SK-N-SH (cell line): Measurements from ENCODE around the gene HSPBAP1. TPM values are rescaled to one million over a fixed set of nuclear protein-coding genes. Genes with fewer than 3 reads are reported as not detected.

ENCODE experiments used
- CTCF ChIA-PET: fragments of 300-600, 350-600 bp; formaldehyde crosslinking; extraction: SDS; loops from one replicate; lab custom pipeline; 2021; lab: Yijun Ruan, JAX
- POLR2A ChIA-PET: fragments of 350-600 bp; sonication (Branson Sonifier 250); formaldehyde crosslinking; extraction: SDS; loops from one replicate; lab custom pipeline; 2020; ENCODE audit warnings: antibody characterized with exemption, inconsistent platforms; lab: Yijun Ruan, JAX
- DNase-seq: peaks from one replicate; pipeline ENCODE4 v3.0.0; 2012
- H2AFZ ChIP-seq: fragments of 200-600 bp; sonication (generic); 2 replicates; pipeline ENCODE4 v1.8.1; 2016; ENCODE audit warnings: antibody characterized with exemption, mild to moderate bottlenecking, low read depth
- H3F3A ChIP-seq: fragments of 200-600 bp; sonication (generic); replicated peaks from 2 replicates; pipeline ENCODE3; 2016; ENCODE audit warnings: antibody characterized with exemption, mild to moderate bottlenecking; ENCODE audit not compliant: insufficient read depth
- H3K27ac ChIP-seq, 2 experiments: fragments of 200-500 bp in 1 of 2; fragments of 200-600 bp in 1 of 2; sonication (Bioruptor generic) in 1 of 2; sonication (generic), shearing (Covaris generic) in 1 of 2; 2 replicates each; pipeline versions ENCODE4 v1.5.1 to v1.6.1; 2014 to 2016; ENCODE audit warnings: low read depth in 2 of 2, inconsistent platforms in 1 of 2, low read length in 1 of 2, mild to moderate bottlenecking in 1 of 2, mixed read lengths in 1 of 2
- H3K27me3 ChIP-seq: fragments of 200-600 bp; sonication (generic), shearing (Covaris generic); 2 replicates; pipeline ENCODE4 v1.6.1; 2016; ENCODE audit warnings: mixed run types; ENCODE audit not compliant: insufficient read depth
- H3K36me3 ChIP-seq, 2 experiments: fragments of 200-500 bp in 1 of 2; fragments of 200-600 bp in 1 of 2; sonication (Bioruptor generic) in 1 of 2; sonication (generic) in 1 of 2; replicated peaks in 1 of 2; 2 replicates each; pipeline versions ENCODE3 to v1.5.1; 2014 to 2016; ENCODE audit warnings: low read length in 1 of 2, mild to moderate bottlenecking in 1 of 2; ENCODE audit not compliant: insufficient read depth in 2 of 2, control insufficient read depth in 1 of 2
- H3K4me1 ChIP-seq, 2 experiments: fragments of 200-500 bp in 1 of 2; fragments of 200-600 bp in 1 of 2; sonication (Bioruptor generic) in 1 of 2; sonication (generic), shearing (Covaris generic) in 1 of 2; 2 replicates each; pipeline versions ENCODE4 v1.5.1 to v1.6.1; 2014 to 2016; ENCODE audit warnings: low read depth in 1 of 2, low read length in 1 of 2, mixed run types in 1 of 2; ENCODE audit not compliant: insufficient read depth in 2 of 2, control insufficient read depth in 1 of 2
- H3K4me2 ChIP-seq: fragments of 200-600 bp; sonication (generic), shearing (Covaris generic); 2 replicates; pipeline ENCODE4 v1.6.1; 2017; ENCODE audit warnings: mixed run types
- H3K4me3 ChIP-seq, 2 experiments: fragments of 200-500 bp in 1 of 2; fragments of 200-600 bp in 1 of 2; sonication (Bioruptor generic) in 1 of 2; sonication (generic), shearing (Covaris generic) in 1 of 2; 2 replicates each; pipeline versions ENCODE4 v1.5.1 to v1.8.1; 2014 to 2016; ENCODE audit warnings: low read depth in 2 of 2, inconsistent platforms in 1 of 2, low read length in 1 of 2, mild to moderate bottlenecking in 1 of 2, mixed read lengths in 1 of 2, moderate library complexity in 1 of 2
- H3K79me2 ChIP-seq: fragments of 200-600 bp; sonication (generic); 2 replicates; pipeline ENCODE4 v1.8.1; 2017; ENCODE audit warnings: mild to moderate bottlenecking; ENCODE audit not compliant: insufficient read depth
- H3K9ac ChIP-seq: fragments of 200-600 bp; sonication (generic); 2 replicates; pipeline ENCODE4 v1.6.1; 2017; ENCODE audit warnings: mixed run types
- H3K9me2 ChIP-seq: fragments of 200-600 bp; sonication (generic); 2 replicates; pipeline ENCODE4 v1.6.1; 2017; ENCODE audit warnings: mixed run types
- H3K9me3 ChIP-seq: fragments of 200-600 bp; sonication (generic); 2 replicates; pipeline ENCODE4 v1.6.1; 2017; ENCODE audit warnings: mixed run types, mild to moderate bottlenecking, moderate library complexity
- H4K20me1 ChIP-seq: fragments of 200-600 bp; sonication (generic); 2 replicates; pipeline ENCODE4 v1.6.1; 2017; ENCODE audit warnings: mild to moderate bottlenecking, mixed run types; ENCODE audit not compliant: insufficient read depth
- FOSL2 ChIP-seq: IDR thresholded peaks from 2 replicates; pipeline ENCODE4 v1.4.0; 2012; ENCODE audit warnings: low read depth, mild to moderate bottlenecking, moderate library complexity, borderline replicate concordance
- GABPA ChIP-seq: IDR thresholded peaks from 2 replicates; pipeline ENCODE4 v1.4.0; 2012; ENCODE audit warnings: low read depth, mild to moderate bottlenecking
- MXI1 ChIP-seq: IDR thresholded peaks from 2 replicates; pipeline ENCODE4 v1.6.1; 2012; ENCODE audit warnings: mild to moderate bottlenecking, low read depth, low read length, improper control_type of control experiment
- NRF1 ChIP-seq: IDR thresholded peaks from 2 replicates; pipeline ENCODE4 v1.6.1; 2012; ENCODE audit warnings: low read depth, mild to moderate bottlenecking, low read length
- PBX3 ChIP-seq: IDR thresholded peaks from 2 replicates; pipeline ENCODE4; 2012
- SIN3A ChIP-seq: IDR thresholded peaks from 2 replicates; pipeline ENCODE4 v1.6.1; 2012; ENCODE audit warnings: low read depth, mild to moderate bottlenecking, low read length, moderate library complexity, borderline replicate concordance
- WGBS: methylation state at CpG from one replicate; pipeline ENCODE4 v1.1.6; 2017; ENCODE audit warnings: low lambda C conversion rate; 5-methylcytosine and 5-hydroxymethylcytosine counted together
- polyA plus RNA-seq, 3 experiments: library from polyadenylated mRNA; depleted of rRNA; stranded (reverse); fragments of >200 nt; gene quantifications; 2 replicates each; pipeline ENCODE4 v1.2.3, GENCODE V29; 2012
- TF ChIP-seq, protein P1 (sequence below): IDR thresholded peaks from 2 replicates; pipeline ENCODE4 v1.6.1; 2012; ENCODE audit warnings: mild to moderate bottlenecking, low read depth, low read length, moderate library complexity

HSPBAP1 gene
- polyA plus RNA-seq, 1 of the 3 experiments (the other 2 are of a cell fraction) = 5.1 TPM

DNA sequence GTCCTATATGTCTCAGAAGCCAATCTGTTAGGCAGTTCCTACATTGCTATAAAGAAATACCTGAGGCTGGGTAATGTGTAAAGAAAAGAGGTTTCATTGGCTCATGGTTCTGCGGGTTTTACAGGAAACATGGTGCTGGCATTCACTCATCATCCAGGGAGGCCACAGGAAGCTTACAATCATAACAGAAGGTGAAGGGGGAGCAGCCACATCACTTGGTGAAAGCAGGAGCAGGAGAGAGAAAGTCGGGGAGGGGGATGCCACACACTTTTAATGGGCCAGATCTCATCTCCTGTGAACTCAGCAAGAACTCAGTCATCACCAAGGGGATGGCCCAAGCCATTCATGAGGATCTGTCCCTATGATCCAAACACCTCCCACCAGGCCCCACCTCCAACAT is 10.3 kb upstream of the HSPBAP1 start:
- H3K27ac ChIP-seq = no peak overlapping the region; a peak in 1 of 4 replicates
- H3K4me2 ChIP-seq = no peak overlapping the region
- ChIA-PET CTCF (no interaction called here), POLR2A (no interaction called here)
- no peak overlapping the region for H3K9ac ChIP-seq
- H4K20me1 ChIP-seq = no peaks in the 10 kb centered on the region
- no peak overlapping the region for H3K4me3 ChIP-seq
- no peak overlapping the region for H2AFZ ChIP-seq
- H3K36me3 ChIP-seq = peaks cover 0 to 9% of the 10 kb centered on the region in 2 experiments
- H3F3A ChIP-seq = no peaks in the 10 kb centered on the region
- peaks cover 0 to 6% of the 10 kb centered on the region in 2 experiments; a peak in 1 of 4 replicates for H3K4me1 ChIP-seq
- no peaks in the 10 kb centered on the region for H3K9me2 ChIP-seq
- no peaks in the 10 kb centered on the region for H3K27me3 ChIP-seq
- no peaks in the 10 kb centered on the region for H3K9me3 ChIP-seq
- 69% methylated on average over 2 of the region's 2 CpGs for WGBS
- no peak for DNase-seq
- H3K79me2 ChIP-seq = peaks cover 8% of the 10 kb centered on the region; the same call in 1 of the 2 replicates
- no peak for TF ChIP-seq MXI1

DNA sequence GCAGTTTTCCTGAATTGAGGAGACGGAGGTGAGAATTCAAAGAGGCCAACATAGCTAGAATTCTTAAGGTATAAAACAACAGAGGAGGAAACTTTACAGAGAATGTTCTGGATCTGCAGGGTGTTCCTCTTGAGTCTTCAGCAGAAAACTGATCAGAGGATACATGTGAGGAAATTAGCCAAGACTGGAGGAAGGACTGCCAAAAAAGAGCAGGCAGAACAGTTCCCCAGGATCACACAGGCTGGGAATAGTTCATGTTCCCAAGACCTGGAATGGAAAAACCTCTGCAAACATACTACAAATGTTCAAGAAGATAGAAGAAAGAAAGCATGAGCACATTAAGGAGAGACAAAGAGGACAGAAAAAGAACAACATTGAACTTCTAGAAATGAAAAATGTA is 8.7 kb upstream of the HSPBAP1 start:
- ChIA-PET CTCF (no interaction called here), POLR2A (no interaction called here)
- DNase-seq = no peak
- Histone ChIP-seq H3K4me1 (peaks cover 0 to 6% of the 10 kb centered on the region in 2 experiments; a peak in 1 of 4 replicates), H3K27me3 (no peaks in the 10 kb centered on the region), H3K4me3 (no peak overlapping the region), H3K9ac (no peak overlapping the region), H3K4me2 (no peak overlapping the region), H3F3A (no peaks in the 10 kb centered on the region), H3K79me2 (peaks cover 17% of the 10 kb centered on the region), H3K36me3 (peaks cover 0 to 1% of the 10 kb centered on the region in 2 experiments), H4K20me1 (no peaks in the 10 kb centered on the region), H3K27ac (no peak overlapping the region)
- TF ChIP-seq GABPA (no peak), SIN3A (no peak), NRF1 (no peak)
- TF ChIP-seq, protein P1, sequence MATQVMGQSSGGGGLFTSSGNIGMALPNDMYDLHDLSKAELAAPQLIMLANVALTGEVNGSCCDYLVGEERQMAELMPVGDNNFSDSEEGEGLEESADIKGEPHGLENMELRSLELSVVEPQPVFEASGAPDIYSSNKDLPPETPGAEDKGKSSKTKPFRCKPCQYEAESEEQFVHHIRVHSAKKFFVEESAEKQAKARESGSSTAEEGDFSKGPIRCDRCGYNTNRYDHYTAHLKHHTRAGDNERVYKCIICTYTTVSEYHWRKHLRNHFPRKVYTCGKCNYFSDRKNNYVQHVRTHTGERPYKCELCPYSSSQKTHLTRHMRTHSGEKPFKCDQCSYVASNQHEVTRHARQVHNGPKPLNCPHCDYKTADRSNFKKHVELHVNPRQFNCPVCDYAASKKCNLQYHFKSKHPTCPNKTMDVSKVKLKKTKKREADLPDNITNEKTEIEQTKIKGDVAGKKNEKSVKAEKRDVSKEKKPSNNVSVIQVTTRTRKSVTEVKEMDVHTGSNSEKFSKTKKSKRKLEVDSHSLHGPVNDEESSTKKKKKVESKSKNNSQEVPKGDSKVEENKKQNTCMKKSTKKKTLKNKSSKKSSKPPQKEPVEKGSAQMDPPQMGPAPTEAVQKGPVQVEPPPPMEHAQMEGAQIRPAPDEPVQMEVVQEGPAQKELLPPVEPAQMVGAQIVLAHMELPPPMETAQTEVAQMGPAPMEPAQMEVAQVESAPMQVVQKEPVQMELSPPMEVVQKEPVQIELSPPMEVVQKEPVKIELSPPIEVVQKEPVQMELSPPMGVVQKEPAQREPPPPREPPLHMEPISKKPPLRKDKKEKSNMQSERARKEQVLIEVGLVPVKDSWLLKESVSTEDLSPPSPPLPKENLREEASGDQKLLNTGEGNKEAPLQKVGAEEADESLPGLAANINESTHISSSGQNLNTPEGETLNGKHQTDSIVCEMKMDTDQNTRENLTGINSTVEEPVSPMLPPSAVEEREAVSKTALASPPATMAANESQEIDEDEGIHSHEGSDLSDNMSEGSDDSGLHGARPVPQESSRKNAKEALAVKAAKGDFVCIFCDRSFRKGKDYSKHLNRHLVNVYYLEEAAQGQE = no peak
- TF ChIP-seq, all 33 proteins: peak for 0
- Histone ChIP-seq H3K9me3 (no peaks in the 10 kb centered on the region), H2AFZ (no peak overlapping the region), H3K9me2 (no peaks in the 10 kb centered on the region)
- WGBS = 100% methylated on average over 1 of the region's 1 CpG

DNA sequence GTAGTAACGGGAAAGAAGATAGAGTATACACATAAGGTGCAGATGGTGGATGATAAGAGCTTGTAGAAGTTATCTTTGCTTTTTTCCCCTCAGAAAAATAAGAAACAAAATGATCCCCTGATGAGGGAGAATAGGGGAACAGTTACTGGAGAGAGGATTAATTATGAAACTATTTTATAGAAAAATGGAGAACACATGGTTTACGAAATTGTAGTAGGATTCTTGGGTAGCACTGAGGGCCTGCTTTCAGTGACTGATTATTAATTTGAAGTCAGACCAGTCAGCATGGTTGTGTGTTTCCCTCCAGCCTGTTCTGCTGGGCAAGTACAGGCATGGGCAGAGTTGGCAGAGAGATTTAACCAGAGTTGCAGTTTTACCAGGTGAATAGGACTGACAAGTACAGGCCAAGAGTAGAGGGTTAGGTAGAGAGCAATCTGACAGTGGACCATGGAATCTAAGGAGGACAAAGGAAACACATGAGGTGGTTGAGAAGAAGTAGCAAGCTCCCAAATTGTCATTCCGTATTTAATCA is 7.1 kb upstream of the HSPBAP1 start:
- Histone ChIP-seq H3K9ac (no peak overlapping the region), H3K4me1 (peaks cover 0 to 8% of the 10 kb centered on the region in 2 experiments; a peak in 2 of 4 replicates), H3K36me3 (no peaks in the 10 kb centered on the region), H3K9me3 (no peaks in the 10 kb centered on the region), H3K79me2 (peaks cover 33% of the 10 kb centered on the region), H3K9me2 (no peaks in the 10 kb centered on the region), H3K27ac (no peak overlapping the region), H3K27me3 (no peaks in the 10 kb centered on the region), H3K4me3 (no peak overlapping the region), H3K4me2 (no peak overlapping the region), H4K20me1 (no peaks in the 10 kb centered on the region), H2AFZ (no peak overlapping the region), H3F3A (no peaks in the 10 kb centered on the region)
- whole genome bisulfite sequencing = 93% methylated on average over 3 of the region's 3 CpGs
- TF ChIP-seq PBX3 (no peak), FOSL2 (no peak)
- POLR2A ChIA-PET = no interaction called here
- no peak for DNase-seq
- CTCF ChIA-PET = no interaction called here
